CD1c-positive myeloid dendritic cell (primary cell): ENCODE measurements around the gene RPL3.
A peak's percentile ranks its signal among the peaks of the same experiment; 100 is the strongest.
"Not testable (repeated sequence)": the region's sequence is repeated elsewhere in the genome, so short reads cannot be mapped to it uniquely, and the experiment has no call there.

Source experiments
- DNase-seq: peaks from one replicate; pipeline ENCODE4 v3.0.0-alpha.2; 2016; ENCODE audit errors: extremely low spot score

Gene RPL3

DNA sequence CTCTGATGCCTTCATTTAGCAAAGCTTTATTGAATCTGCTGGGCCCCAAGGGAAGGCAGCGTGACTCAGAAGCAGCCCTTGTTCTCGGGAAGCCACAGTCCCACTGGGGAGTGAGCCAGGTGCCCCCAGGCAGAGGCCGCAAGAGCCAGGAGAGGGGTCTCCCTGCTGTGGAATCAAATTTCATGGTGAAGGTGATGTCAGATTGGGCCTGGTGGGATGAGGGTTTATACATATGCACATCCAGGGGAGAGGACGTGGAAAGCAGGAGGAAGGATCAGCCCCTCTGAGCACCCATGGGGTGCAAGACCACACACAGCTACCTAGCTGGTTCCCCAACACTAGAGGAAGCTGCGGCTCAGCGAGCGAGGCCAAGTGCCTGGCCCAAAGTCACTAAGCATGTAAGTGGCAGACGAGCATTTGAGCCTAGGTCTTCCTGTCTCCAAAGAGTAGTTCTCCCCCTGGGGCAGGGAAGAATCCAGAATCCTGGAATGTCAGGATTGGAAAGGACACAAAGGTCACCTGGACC lies 32.3 kb upstream of the RPL3 start:
- peak; percentile 15 for DNase-seq

DNA sequence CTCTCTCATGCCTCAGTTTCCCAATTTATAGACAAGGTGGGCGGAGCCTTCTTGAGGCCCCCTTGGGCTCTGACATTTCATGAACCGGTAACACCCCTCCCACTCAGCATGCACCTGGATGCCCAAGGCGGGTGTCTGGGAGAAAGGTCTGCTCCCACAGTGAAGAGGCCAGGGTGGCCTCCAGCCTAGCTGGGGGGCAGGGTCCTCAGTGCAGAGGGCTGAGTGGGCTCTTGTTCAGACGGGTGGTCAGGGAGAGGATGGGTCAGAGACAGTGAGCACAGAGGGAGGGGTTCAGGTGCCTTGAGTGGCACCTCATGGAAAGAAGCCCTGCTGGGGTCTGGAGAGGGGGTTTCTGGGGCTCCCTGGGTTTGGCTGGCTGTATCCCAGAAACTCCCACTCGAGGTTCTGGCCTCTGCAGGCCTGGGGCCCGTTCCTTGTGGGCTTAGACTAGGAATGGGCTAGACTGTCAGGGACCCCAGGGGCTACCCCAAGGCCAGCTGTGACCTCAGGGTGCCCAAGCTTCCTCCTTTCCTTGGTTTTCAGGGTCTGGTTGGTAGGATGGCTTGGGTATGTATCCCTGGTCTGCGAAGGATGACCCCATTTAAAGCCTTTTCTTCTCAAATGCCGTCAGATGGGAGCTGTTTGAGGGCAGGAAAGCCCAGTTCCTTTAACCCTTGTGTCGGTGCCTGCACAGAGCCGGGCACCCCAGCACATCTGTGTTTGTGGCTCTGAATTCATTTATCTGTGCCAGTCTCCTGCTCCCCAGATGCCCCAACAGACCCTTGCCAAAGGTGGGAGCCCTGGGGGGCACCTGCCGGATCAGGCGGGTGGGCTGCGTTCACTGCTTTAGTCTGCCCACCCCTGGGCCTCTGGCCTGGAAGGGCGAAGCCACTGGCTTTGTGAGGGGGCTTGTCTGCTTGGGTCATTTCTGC lies 31.6 kb upstream of the RPL3 start:
- DNase-seq: no peak

DNA sequence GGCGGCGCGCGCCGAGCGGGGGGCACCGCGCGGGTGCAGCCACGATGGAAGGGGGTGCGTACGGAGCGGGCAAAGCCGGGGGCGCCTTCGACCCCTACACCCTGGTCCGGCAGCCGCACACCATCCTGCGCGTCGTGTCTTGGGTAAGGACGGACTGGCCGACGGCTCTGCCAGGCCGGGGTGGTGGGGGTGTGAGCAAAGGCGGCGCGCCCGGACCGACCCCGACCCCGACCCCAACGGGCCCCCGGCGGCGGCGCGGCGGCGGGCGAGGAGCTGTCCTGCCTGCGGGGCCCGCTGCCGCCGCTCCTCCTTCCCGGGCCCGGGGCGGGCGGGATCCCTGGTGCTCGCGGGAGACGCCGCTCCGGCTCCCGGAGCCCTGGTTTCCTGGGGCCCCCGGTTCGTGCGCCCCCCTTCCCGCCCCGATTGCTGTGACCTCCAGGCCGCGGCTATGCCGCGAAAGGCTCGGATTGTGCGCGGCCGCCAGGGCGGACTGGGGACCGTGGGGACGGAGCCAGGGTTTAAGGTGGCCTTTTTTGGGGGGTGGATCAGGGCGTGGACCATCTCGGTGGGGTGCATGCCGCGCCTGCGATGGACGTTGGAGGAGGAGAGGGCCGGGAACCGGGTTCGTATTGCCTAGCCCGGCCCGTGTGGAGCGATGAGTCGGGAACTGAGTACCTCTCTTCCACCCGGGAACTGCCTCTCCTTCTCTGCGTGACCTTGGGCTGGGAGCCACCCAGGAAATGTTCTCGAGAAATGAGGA lies 30.7 kb upstream of the RPL3 start, which contains the start of gene SYNGR1:
Gene SYNGR1, plus strand, starts transcription at position 25 of the 760 bp plus-strand sequence. Its CDS starts 20 bp downstream, at position 45.
- DNase-seq: peak; percentile 5

DNA sequence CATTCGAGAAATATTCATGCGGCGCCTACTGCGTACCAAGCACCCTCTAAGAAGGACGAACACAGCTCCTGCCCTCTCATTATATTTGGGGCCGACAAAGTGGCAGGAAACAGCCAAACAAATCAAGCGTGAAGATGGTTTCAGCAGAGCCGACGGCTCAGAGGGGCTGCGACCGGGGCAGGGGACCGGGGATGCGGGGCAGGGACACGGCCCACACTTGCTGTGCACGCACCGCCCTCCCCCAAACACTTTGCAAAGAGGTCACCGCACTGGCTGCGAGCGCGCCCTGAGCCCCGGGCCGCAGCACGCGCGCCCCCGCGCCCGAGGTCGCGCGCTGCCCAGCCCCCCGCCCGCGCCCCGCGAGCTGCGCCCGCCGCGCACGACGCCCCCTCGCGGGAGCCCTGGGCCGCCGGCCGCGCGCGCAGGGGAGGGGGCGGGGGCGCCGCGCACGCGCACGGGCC lies 30.1 kb upstream of the RPL3 start:
- DNase-seq: peak; percentile 39

DNA sequence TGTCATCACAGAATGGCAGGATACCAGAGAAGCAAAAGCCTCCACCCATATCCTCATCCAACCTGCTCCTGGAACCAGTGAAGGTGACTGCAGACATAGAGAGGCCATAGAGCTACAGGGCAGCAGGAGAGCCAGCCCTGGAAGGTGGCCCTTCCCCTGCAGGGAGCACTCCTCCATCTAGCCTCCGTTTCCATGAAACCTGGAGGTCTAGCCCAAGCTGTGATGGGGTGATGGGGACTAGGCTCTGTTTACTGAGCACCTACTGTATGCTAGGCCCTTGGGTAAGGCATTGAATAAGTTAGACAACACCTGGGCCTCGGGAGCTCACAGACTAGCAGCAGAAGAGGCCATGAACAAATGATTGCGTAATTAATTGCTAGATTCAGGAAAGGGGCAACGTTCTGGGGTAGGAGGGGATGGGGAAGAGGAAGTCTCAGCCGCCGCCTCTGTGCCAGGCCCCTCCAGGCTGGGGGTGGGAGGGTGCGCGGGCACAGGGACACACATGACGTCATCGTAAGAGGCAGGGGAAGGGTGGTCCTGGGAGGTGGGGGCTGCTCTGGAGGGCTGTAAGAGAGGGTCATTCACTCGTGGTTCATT lies 29.6 kb upstream of the RPL3 start:
- DNase-seq: peak; percentile 53

DNA sequence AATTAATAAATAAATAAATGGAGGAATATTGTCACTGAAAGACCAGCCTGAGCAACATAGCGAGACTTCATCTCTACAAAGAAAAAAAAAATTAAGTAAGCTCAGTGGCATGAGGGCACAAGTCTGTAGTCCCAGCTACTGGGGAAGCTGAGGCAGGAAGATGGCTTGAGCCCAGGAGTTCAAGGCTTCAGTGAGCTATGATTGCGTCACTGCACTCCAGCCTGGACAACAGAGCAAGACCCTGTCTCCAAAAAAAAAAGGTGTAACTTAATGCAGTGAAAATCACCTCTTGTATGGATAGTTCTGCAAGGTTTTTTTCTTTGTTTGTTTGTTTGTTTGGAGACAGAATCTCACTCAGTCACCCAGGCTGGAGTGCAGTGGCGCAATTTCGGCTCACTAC lies 25.8 kb upstream of the RPL3 start:
- DNase-seq: no peak

DNA sequence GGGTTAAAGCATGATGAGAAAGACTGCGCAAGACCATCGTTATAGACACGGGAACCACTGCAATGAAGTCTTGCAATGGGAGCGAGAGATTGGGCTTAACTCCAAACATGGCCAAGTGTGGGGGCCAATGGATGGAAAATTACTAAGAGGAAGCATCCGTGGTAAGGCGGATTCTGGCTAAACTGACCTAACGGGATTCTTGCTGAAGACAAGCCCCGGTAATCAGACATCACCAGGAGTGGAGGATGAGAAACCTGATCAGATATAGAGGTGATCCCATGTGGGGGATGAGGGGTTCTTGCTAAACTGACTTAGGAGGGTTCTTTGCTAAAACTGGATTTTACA lies 24.6 kb upstream of the RPL3 start:
- no peak for DNase-seq

DNA sequence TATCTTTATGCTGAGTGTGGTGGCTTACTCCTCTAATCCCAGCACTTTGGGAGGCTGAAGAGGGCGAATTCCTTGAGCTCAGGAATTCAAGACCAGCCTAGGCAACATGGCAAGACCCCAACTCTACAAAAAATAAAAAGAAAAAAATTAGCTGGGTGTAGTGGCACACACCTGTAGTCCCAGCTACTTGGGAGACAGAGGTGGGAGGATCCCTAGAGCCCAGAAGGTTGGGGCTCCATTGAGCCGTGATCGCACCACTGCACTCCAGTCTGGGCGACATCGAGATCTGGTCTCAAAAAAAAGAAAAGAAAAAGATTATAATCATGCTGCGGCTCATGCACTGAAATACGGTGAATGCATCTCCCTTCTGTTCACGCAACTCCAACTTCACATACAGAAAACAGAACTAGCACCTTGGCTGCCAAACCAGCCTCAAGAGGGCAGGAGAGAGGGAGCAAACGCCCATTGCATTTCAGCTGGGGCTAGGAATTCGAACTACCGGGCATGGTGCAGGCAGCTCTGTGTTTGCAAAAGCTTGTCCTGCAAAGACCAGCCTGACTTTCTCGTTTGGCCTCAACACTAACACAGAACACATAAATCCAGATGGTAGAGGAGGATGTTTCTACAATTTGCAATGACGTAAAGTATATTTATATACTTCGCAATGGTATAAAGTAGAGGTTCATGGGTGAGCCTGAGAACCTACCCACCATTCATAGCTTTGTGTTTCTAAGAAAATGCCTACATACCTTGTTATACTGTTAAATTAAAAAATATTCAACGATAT lies 24.0 kb upstream of the RPL3 start:
- peak; percentile 73 for DNase-seq

DNA sequence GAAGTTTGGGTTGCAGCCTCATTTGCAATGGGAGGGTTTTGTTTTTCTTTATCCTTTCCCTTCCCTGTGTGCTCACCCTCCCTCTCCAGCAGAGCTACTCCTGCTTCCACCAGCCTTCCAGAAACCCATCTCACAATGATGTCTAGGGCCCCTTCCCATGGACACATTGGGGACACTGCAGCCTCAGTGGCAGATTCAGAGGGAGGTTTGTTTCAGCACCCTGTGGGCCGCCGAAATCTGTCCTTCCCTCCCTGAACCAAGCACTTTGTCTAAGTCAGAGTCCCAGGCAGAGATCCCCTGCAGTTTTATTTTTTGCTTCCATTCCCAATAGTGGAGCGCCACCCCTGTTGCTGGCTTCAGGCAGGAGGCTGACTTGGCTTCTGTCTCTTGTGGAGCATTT lies 21.8 kb upstream of the RPL3 start:
- no peak for DNase-seq

DNA sequence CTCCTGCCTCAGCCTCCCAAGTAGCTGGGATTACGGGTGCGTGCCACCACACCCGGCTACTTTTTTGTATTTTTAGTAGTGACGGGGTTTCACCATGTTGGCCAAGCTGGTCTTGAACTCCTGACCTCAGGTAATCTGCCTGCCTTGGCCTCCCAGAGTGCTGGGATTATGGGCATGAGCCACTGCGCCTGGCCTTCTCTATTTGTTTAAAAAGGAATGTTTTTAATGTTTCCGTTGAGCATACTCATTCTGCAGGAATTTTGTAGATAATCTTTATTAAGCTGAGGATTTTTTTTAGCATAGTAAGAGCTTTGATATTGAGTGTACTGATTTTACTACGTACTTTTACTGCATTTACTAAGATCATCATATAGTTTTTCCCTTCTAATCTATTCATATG lies 20.4 kb upstream of the RPL3 start:
- not testable (repeated sequence) for DNase-seq

DNA sequence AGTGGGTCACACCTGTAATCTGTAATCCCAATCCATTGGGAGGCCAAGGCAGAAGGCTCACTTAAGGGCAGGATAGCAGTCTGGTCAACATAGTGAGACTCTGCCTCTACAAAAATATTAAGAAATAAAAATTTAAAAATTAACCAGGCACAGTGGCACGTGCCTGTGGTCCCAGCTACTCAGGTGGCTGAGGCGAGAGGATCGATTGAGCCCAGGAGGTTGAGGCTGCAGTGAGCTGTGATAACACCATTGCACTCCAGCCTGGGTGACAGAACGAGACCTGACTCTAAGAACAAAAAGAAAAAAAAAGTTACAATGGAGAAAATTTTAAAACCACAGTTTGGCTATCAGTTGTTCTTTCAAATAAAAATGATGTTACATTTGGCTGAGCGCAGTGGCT lies 17.0 kb upstream of the RPL3 start:
- DNase-seq: no peak

DNA sequence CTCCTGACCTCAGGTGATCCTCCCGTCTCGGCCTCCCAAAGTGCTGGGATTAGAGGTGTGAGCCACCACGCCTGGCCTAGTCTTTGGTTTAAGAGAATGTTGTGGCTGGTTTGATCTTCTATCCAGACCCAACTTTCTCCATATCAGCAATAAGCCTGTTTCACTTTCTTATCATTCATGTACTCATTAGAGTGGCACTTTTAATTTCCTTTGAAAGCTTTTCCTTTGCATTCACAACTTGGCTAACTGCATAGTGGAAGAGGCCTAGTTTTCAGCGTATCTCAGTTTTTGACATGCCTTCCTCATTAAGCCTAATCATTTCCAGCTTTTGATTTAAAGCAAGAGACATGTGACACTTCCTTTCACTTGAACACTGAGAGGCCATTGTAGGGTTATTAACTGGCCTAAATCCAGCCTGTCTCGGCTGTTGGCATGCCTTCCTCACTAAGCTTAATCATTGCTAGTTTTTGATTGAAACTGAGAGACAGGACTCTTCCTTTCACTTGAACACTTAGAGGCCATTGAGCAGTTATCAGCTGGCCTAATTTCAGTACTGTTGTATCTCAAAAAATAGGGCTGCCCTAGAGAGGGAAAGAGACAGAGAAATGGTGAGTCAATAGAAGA lies 13.1 kb upstream of the RPL3 start:
- DNase-seq: no peak

DNA sequence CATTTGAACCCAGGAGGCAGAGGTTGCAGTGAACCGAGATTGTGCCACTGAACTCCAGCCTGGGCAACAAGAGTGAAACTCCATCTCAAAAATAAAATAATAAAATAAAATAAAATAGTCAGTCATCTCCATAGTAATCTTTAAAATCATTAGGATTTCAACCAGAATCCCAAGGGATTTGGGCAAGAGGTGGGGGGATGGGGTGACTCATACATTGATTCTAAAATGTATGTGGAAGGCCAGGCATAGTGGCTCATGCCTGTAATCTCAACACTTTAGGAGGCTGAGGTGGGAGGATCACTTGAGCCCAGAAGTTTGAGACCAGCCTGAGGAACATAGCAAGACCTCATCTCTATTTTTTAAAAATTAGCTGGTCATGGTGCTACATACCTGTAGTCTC lies 11.1 kb upstream of the RPL3 start:
- not testable (repeated sequence) for DNase-seq

DNA sequence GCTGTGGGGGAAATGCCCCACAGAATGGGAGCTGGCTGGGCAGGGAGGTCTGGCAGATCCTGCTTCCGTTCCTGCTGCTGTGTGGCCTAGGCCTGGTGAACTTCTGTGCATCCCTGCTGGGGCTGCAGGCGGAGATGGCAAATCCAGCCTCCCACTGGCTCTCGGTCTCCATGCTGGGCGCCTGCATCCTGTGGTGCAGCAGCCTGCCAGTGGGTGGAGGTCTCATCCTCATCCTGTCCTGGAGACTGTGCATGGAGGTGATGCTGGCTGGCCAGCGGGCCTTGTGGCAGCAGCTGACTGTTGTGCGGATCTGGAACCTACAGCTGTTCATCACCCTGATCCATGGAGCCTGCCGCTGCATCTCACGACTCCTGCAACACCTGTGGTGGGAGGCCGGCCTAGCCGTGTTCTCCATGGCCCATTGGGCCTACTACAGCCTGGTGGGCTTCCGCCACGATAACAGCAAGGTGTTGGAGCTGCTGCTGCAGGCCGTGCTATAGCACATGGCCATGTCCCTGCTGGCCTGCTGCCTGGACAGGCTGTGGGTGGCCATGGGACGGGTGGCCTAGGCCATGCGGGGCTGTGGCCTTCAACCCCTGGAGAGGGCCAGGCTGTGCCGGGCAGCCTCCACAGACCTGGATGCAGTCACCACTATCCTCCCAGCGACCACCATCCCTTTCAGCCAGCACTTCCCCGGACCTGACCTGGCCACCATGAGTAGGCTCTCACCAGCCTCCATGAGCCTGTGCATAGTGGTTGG lies 8.8 kb upstream of the RPL3 start:
- no peak for DNase-seq

DNA sequence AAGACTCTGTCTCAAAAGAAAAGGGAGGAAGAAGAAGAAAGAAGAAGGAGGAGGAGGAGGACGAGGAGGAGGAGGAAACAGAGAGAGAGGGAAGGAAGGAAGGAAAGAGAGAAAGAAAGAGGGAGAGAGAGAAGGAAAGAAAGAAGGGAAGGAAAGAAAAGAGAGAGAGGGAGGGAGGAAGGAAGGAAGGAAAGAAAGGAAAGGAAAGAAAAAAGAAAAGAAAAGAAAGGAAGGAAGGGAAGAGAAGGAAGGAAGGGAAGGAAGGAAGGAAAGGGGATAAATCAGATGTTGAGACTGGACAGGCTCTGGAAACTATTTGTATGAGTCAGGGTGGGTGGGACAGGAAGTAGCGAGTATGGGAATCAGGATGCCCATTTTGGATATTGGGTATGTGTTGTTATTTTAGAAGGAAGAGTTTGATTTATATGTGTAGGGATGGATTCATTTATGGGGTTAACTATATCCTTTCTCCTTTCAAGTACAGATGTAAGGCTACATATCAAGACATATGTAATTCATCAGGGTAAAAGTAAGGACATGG lies 6.0 kb upstream of the RPL3 start:
- DNase-seq: no peak

DNA sequence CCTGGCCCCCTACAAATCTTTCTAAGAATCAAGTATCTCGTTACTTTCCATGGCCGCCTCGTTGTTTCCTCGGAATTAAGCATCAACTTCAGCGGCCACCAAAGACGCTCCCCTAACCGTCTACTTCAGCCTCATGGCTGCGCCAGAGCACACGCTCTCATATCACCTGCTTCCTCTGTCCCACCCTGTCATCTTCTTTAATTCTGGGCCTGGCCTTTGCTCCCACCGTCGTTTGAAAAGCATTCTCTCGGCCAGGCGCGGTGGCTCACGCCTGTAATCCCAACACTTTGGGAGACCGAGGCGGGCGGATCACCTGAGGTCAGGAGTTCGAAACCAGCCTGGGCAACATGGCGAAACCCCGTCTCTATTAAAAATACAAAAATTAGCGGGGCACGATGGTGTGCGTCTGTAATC lies 1.2 kb upstream of the RPL3 start:
- DNase-seq: not testable (repeated sequence)

DNA sequence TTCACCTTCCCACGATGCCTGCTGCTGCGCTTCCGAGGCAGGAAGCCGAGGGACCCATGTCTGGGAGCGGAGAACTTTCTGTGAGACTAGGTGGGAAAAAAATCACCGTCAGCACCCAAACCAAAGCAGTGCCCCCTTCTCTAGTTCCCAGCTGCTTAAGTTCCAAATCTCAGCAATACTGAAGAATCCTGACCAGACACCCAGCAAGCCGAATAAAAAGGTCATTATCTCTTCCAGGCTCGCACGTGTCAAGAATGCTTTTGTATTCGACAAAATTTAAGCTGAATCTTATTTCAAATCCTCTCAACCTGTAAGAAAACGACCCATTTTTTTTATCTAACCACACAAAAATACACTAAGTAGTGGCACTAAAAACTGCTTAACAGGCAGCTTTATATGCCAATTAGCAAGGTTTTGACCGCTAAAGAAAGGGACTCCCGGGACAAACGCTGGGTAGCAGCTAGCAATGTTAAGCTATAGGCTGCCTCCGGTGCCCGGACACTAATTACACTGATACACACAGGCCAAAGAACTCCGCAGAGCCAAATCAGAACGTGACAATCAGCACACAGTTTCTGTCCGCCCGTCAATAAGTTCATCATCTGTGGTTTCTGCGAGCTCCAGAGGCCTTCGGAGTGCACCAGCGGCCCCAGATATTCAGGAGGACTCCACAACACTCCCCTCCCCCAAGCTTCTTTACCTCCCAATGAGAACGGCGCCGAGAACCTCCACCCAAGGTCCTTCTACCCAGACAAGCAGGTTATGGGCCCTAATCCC lies 728 bp downstream of the RPL3 start:
- DNase-seq: no peak

DNA sequence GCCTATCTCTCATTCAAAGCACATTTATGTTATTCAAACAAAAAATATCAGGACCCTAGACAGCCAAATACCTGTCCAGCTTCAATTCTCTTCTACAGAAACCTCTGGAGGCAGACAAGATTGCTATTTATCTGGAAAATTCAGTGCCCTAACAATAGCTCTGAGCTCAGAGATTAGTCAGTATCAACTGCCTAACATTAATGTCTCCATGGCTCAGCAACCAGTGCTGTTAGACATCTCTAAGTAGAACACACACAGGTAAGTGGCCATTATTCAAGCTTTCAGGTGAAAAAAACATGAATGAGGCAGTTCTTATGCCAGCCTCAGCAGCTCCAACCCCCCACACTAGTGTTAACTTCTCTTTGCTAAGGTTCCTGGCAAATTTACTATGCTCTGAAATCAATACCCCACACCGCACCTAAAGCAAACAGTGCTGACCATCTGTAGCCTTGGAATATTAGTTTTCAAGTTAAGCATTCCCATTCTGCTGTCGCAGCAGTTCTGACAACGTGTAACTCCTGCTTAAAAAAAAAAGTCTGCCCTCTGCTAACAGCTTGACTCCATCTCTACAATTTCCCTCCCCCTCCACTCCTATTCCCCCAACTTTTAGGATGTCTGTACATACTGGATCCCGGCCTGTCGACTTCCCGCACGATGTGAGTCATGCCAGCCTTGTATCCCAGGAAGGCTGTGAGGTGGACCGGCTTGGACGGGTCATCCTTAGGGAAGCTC lies 1.5 kb downstream of the RPL3 start:
- DNase-seq: no peak
